Brain microvascular endothelial cell (primary cell): Measurements from ENCODE around the gene TIAM2.
A peak's percentile ranks its signal among the peaks of the same experiment; 100 is the strongest.

Experiments
- DNase-seq: peaks from one replicate; pipeline ENCODE4 v3.0.0-alpha.2; 2020
- H3K27ac ChIP-seq: fragments of 250-450 bp; sonication (Bioruptor Pico); 2 replicates; pipeline ENCODE4 v1.5.1; 2020; ENCODE audit warnings: mild to moderate bottlenecking, moderate library complexity
- H3K27me3 ChIP-seq: fragments of 250-450 bp; sonication (Bioruptor Pico); replicated peaks from 2 replicates; pipeline ENCODE4 v1.5.1; 2020; ENCODE audit warnings: mild to moderate bottlenecking
- H3K36me3 ChIP-seq: fragments of 250-450 bp; sonication (Bioruptor Pico); replicated peaks from 2 replicates; pipeline ENCODE4 v1.5.1; 2020; ENCODE audit warnings: mild to moderate bottlenecking
- H3K4me3 ChIP-seq: 2 replicates; pipeline ENCODE4 v1.5.1; 2011; ENCODE audit warnings: low read depth, mild to moderate bottlenecking, control low read depth, low read length, moderate library complexity
- in situ Hi-C: cut with HindIII; loops from 2 replicates; pipeline ENCODE4 v1.10.0; 2017; ENCODE audit warnings: low sequenced_read_pairs, low pct_ligation_motif_present
- TF ChIP-seq, protein P1 (sequence below): IDR thresholded peaks from 2 replicates; pipeline ENCODE4 v1.5.1; 2011; ENCODE audit warnings: low read depth, mild to moderate bottlenecking, moderate library complexity, low read length, control low read depth, inconsistent platforms; ENCODE audit errors: missing control alignments

Gene TIAM2

DNA sequence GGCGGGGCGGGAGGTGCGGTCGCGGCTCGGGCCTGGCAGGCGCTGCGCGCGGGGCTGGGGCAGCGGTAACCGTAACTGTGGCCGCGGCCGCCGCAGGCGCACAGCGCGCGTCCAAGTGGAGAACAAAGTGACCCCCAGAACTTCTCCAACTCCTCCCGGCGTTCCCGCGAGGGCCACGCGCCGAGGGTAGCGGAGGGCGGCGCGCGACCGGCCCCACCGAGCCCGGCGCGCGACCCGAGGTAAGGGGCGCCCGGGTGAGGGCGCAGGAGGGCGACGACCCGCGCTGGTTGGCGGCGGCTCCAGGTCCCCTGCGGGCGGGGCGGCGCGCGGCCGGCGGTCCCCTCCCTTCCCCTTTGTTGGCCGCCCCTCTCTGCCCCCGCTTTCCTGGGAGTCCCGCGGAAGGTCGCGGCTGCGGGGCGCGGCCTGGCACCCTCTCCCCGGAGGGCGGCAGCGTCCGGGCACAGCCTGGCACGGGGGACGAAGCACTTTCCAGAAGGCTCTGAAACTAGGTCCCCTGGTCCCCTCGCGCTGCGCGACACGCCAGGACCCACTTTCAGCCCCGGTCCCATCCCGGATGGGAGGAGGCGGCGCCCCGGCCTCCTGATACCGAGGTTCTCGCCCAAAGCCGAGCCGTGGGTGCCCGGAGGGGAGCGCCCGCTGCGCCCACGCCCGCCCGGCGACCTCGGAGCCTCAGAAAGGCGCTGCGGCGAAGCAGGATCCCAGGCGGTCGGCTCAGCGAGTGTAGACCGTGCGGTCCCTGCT is at the start of gene TIAM2:
Gene TIAM2 (plus strand): TSS at position 62 of the 762 bp plus-strand sequence. CDS start 133,909 bp downstream, outside the sequence.
- no peak within 1 kb of the TSS for H3K27ac ChIP-seq
- TF ChIP-seq, protein P1, sequence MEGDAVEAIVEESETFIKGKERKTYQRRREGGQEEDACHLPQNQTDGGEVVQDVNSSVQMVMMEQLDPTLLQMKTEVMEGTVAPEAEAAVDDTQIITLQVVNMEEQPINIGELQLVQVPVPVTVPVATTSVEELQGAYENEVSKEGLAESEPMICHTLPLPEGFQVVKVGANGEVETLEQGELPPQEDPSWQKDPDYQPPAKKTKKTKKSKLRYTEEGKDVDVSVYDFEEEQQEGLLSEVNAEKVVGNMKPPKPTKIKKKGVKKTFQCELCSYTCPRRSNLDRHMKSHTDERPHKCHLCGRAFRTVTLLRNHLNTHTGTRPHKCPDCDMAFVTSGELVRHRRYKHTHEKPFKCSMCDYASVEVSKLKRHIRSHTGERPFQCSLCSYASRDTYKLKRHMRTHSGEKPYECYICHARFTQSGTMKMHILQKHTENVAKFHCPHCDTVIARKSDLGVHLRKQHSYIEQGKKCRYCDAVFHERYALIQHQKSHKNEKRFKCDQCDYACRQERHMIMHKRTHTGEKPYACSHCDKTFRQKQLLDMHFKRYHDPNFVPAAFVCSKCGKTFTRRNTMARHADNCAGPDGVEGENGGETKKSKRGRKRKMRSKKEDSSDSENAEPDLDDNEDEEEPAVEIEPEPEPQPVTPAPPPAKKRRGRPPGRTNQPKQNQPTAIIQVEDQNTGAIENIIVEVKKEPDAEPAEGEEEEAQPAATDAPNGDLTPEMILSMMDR: no peak
- H3K4me3 ChIP-seq: peak within 1 kb of the TSS; percentile 75
- no peaks in the 10 kb centered on the region for H3K27me3 ChIP-seq
- in situ Hi-C loops: no loop called here
- no peak for DNase-seq
- no peaks in the 10 kb centered on the region for H3K36me3 ChIP-seq

DNA sequence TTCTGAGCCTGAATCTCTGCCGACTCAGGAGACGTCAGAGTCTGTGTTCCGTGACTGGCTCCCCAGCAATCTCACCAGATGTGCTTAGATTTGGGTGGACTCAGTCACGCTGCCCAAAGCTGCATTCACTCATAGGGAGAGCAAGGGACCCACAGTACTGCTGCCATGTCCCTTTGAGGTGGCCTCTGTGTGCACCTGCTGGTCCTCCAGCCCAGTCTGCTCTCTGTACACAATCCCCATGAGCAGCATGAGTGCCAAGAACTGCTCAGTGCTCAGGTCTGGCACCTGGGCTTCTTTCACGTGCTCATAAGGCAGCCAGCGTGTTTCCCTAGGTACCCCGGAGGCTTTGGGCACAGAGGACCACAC is 44.2 kb upstream of the TIAM2 start:
- TF ChIP-seq, protein P1: no peak
- in situ Hi-C loops: no loop called here
- no peak for DNase-seq
- Histone ChIP-seq H3K4me3 (no peak overlapping the region), H3K36me3 (no peaks in the 10 kb centered on the region), H3K27me3 (no peaks in the 10 kb centered on the region), H3K27ac (no peak overlapping the region)

DNA sequence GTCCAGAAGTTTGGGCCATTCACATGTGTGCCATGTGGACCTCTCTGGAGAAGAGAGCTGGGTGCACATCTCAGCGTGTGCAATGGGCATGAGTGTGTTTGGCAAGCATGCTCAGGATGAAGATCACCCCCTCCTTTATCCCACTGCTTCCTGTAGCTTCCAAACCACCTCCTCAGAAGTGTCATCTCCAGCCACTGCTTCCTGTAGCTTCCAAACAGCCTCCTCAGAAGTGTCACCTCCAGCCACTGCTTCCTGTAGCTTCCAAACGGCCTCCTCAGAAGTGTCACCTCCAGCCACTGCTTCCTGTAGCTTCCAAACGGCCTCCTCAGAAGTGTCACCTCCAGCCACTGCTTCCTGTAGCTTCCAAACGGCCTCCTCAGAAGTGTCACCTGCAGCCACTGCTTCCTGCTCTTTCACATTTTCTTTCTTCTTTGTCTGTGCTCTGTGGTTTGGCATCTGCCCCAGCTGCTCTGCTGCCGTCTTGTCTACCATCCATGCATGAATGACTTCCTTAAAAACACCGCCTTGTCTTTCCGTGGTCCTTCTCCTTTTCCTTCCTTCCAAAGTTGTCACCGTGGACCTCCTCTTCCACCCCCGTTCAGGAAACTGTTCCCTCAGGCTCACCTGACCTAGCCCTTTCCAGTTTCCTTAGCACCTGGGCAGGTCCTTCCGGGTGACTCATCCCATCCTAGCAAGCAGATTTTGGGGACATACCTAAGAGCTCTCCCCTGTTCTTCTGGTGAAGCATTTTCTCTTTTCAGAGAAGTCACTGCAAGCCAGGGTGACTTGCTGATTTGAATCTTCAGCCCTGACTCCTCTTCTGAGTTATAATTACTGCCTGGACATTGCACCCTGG is 43.5 kb upstream of the TIAM2 start:
- TF ChIP-seq, protein P1: no peak
- in situ Hi-C loops: no loop called here
- no peak overlapping the region for H3K27ac ChIP-seq
- no peaks in the 10 kb centered on the region for H3K36me3 ChIP-seq
- no peak for DNase-seq
- H3K4me3 ChIP-seq: no peak overlapping the region
- H3K27me3 ChIP-seq: no peaks in the 10 kb centered on the region

DNA sequence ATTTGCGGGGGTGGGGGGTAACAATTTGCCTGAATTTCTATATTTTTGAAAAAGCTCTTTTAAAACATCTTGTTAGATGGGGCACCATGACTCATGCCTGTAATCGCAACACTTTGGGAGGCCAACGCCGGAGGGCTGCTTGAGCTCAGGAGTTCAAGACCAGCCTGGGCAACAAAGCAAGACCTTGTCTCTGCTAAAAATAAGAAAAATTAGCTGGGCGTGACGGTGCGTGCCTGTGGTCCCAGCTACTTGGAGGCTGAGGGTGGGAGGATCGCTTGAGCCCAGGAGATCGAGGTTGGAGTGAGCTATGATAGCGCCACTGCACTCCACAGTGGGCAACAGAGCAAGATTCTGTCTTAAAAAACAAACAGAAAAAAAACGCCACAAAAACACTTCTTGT is 41.5 kb upstream of the TIAM2 start:
- DNase-seq: no peak
- in situ Hi-C loops: no loop called here
- no peak overlapping the region for H3K27ac ChIP-seq
- TF ChIP-seq, protein P1: no peak
- no peak overlapping the region for H3K4me3 ChIP-seq
- H3K27me3 ChIP-seq: no peaks in the 10 kb centered on the region
- no peaks in the 10 kb centered on the region for H3K36me3 ChIP-seq

DNA sequence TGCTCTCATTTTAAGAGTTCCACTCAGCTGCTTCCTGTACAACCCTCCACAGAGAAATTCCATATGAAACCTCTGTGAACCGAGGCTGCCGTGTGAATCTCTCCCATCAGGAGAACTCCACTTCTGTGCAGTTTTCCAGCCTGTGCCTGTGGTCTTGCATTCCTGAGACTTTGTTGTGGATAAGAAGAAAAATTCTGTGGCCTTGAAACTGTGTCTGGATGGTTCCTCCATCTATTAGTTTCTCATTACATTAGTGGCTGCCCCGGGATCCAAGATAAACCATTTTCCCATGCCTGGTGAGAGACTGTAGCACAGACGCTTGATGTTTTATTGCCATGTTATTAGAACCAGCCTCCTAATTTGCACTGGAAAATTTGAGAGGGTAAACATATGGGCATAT is 40.8 kb upstream of the TIAM2 start:
- in situ Hi-C loops: no loop called here
- H3K27ac ChIP-seq: no peak overlapping the region
- no peak for DNase-seq
- H3K4me3 ChIP-seq: no peak overlapping the region
- no peaks in the 10 kb centered on the region for H3K27me3 ChIP-seq
- TF ChIP-seq, protein P1: no peak
- no peaks in the 10 kb centered on the region for H3K36me3 ChIP-seq
